ENCODE data around the gene TBCK. TPM values are rescaled to one million over a fixed set of nuclear protein-coding genes. Genes with fewer than 3 reads are reported as not detected.

TBCK gene
- total and polyA plus RNA-seq, 10 donors, result 6.7 to 61.3 (median 44.7) TPM

DNA sequence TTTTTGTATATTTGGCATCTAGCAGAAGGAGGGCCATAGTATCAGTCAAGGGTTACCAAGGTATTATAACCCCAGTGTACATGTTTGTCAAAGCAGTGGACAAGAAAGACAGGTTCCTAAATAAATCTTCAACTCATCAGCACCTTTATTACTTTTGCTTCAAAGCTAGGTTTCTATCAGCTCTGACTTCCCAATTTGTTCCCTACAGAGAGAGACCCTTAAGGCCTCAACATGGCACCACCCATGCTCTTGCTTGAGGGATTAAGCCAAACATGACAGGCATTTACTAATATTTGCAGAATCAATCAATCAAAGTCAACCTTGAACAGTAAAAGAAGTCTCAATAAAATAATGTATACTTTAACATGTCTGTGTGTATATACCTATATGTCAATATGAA is 9.4 kb downstream of the TBCK start:
- peaks cover 0 to 61% (median 8%) of the 10 kb centered on the region in 6 donors for H3K36me3 ChIP-seq
- H3K27me3 ChIP-seq (replicated peaks in 1 of 7), result no peaks in the 10 kb centered on the region
- TF ChIP-seq, protein P1, sequence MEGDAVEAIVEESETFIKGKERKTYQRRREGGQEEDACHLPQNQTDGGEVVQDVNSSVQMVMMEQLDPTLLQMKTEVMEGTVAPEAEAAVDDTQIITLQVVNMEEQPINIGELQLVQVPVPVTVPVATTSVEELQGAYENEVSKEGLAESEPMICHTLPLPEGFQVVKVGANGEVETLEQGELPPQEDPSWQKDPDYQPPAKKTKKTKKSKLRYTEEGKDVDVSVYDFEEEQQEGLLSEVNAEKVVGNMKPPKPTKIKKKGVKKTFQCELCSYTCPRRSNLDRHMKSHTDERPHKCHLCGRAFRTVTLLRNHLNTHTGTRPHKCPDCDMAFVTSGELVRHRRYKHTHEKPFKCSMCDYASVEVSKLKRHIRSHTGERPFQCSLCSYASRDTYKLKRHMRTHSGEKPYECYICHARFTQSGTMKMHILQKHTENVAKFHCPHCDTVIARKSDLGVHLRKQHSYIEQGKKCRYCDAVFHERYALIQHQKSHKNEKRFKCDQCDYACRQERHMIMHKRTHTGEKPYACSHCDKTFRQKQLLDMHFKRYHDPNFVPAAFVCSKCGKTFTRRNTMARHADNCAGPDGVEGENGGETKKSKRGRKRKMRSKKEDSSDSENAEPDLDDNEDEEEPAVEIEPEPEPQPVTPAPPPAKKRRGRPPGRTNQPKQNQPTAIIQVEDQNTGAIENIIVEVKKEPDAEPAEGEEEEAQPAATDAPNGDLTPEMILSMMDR (IDR thresholded peaks at IDR 0.05 in 8 of 11, conservative IDR thresholded peaks at IDR 0.05 in 3 of 11), result no peak
- TF ChIP-seq POLR2AphosphoS5 (IDR thresholded peaks at IDR 0.05) (no peak), POLR2A (IDR thresholded peaks at IDR 0.05) (no peak)
- H3K4me3 ChIP-seq, result no peak overlapping the region
- intact Hi-C loops (cut with DNase I; ENCODE audit: low total_unique reads), result no loop called here
- H3K4me1 ChIP-seq, result peaks cover 0 to 7% (median 0%) of the 10 kb centered on the region in 6 donors
- no peak for DNase-seq
- no peak overlapping the region for H3K27ac ChIP-seq
- no peaks in the 10 kb centered on the region for H3K9me3 ChIP-seq

GRCh38 chr4:106305435-106306055 is 10.5 kb downstream of the TBCK start:
- intact Hi-C loops (cut with DNase I; ENCODE audit: low total_unique reads), result no loop called here
- Histone ChIP-seq H3K4me1 (peaks cover 0 to 4% (median 0%) of the 10 kb centered on the region in 6 donors), H3K9me3 (no peaks in the 10 kb centered on the region), H3K4me3 (no peak overlapping the region), H3K36me3 (peaks cover 0 to 70% (median 8%) of the 10 kb centered on the region in 6 donors), H3K27ac (no peak overlapping the region), H3K27me3 (replicated peaks in 1 of 7) (no peaks in the 10 kb centered on the region)
- no peak for DNase-seq
- 91 to 97% (median 94%) methylated on average over 4 of the region's 4 CpGs for WGBS, 5 donors
- TF ChIP-seq, protein P1 (IDR thresholded peaks at IDR 0.05 in 8 of 11, conservative IDR thresholded peaks at IDR 0.05 in 3 of 11), result no peak
- TF ChIP-seq POLR2A (IDR thresholded peaks at IDR 0.05) (no peak), POLR2AphosphoS5 (IDR thresholded peaks at IDR 0.05) (no peak)

GRCh38 chr4:106304632-106305031 is 11.4 kb downstream of the TBCK start:
- no peaks in the 10 kb centered on the region for H3K9me3 ChIP-seq
- DNase-seq, result no peak
- intact Hi-C loops (cut with DNase I; ENCODE audit: low total_unique reads), result no loop called here

DNA sequence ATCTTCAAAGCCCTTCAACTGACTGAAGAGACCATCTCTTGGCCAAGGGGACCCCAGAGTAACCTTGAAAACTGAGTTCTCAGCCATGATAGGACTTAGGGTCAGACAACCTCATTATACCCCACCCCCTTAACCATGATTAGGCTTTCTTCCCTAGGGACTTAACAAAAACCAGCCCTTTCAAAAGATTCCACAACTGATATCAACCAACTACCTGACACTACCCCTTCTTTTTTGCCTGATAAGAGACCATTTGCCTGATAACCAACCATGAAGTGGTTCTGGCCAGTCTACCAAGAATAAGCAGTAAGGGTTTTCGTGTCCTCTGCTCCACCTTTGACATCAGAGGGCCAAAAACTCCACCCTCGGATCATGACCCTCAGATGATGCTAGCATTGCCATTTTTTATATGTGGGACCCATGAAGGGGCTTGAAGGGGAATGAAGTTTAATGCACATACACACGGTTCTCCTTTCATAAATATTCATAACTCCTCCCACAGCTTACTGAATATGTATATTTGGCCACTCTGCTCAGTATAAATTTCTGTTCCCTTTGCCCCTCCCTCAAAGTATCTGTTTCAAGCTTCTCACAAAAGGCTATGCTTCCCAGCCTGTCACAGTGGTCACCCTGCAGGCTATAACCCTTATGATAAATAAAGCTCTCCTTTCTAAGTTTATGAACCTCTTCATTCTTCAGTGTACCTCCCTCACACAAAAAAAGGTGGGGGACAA is 12.3 kb downstream of the TBCK start:
- Histone ChIP-seq H3K27me3 (replicated peaks in 1 of 7) (no peaks in the 10 kb centered on the region), H3K9me3 (no peaks in the 10 kb centered on the region), H3K4me1 (no peaks in the 10 kb centered on the region), H3K27ac (no peak overlapping the region), H3K36me3 (peaks cover 0 to 87% (median 11%) of the 10 kb centered on the region in 6 donors), H3K4me3 (no peak overlapping the region)
- DNase-seq, result no peak
- intact Hi-C loops (cut with DNase I; ENCODE audit: low total_unique reads), result no loop called here
- no peak for TF ChIP-seq POLR2AphosphoS5 (IDR thresholded peaks at IDR 0.05)
- TF ChIP-seq, protein P1 (IDR thresholded peaks at IDR 0.05 in 8 of 11, conservative IDR thresholded peaks at IDR 0.05 in 3 of 11), result no peak
- no peak for TF ChIP-seq POLR2A (IDR thresholded peaks at IDR 0.05)
- WGBS, 5 donors, result 88 to 97% (median 90%) methylated on average over 3 of the region's 3 CpGs

More at GRCh38 chr4:106304632-106305031, 11.4 kb downstream of the TBCK start:
- H3K36me3 ChIP-seq, result peaks cover 0 to 79% (median 11%) of the 10 kb centered on the region in 6 donors
- no peak overlapping the region for H3K4me3 ChIP-seq
- H3K4me1 ChIP-seq, result peaks cover 0 to 2% (median 0%) of the 10 kb centered on the region in 6 donors
- no peaks in the 10 kb centered on the region for H3K27me3 ChIP-seq (replicated peaks in 1 of 7)
- no peak overlapping the region for H3K27ac ChIP-seq
- TF ChIP-seq, protein P1 (IDR thresholded peaks at IDR 0.05 in 8 of 11, conservative IDR thresholded peaks at IDR 0.05 in 3 of 11), result no peak
- TF ChIP-seq POLR2A (IDR thresholded peaks at IDR 0.05) (no peak), POLR2AphosphoS5 (IDR thresholded peaks at IDR 0.05) (no peak)

Data from spleen (tissue), 11 donors.